Right lobe of liver (tissue), 6 donors: ENCODE measurements around the gene ADGRL2. TPM values are rescaled to one million over a fixed set of nuclear protein-coding genes. Genes with fewer than 3 reads are reported as not detected.
A peak's percentile ranks its signal among the peaks of the same experiment; 100 is the strongest.

Experiments
- ATAC-seq, 4 donors: fragments of 200-7000 bp; cut with Tn5 transposase; one replicate each; pipeline ENCODE4 v1.9.1; 2020; ENCODE audit warnings: mild to moderate bottlenecking in 4 of 4, moderate library complexity in 4 of 4
- DNase-seq, 3 donors: peaks; one replicate each; pipeline ENCODE4 v3.0.0-alpha.2; 2020
- H3K27ac ChIP-seq, 3 donors: fragments of 200-600 bp; one replicate each; pipeline ENCODE4 v1.8.0; 2022
- H3K27me3 ChIP-seq, 2 donors: fragments of 200-600 bp; one replicate each; pipeline ENCODE4 v1.8.0; 2022
- H3K36me3 ChIP-seq, 4 donors: fragments of 200-600 bp; sonication (generic) in 1 of 4; one replicate each; pipeline versions ENCODE4 v1.5.1 to v1.8.0; 2017 to 2022; ENCODE audit warnings: control low read depth in 1 of 4
- H3K4me1 ChIP-seq, 4 donors: fragments of 200-600 bp; sonication (generic) in 1 of 4; one replicate each; pipeline versions ENCODE4 v1.5.1 to v1.8.0; 2017 to 2022; ENCODE audit warnings: control low read depth in 1 of 4
- H3K4me3 ChIP-seq, 3 donors: fragments of 200-600 bp; one replicate each; pipeline ENCODE4 v1.8.0; 2022
- H3K9me3 ChIP-seq, 4 donors: fragments of 200-600 bp; sonication (generic) in 1 of 4; one replicate each; pipeline versions ENCODE4 v1.5.1 to v1.8.0; 2017 to 2022; ENCODE audit warnings: control low read depth in 1 of 4
- POLR2A ChIP-seq: fragments of 450-650 bp; IDR thresholded peaks from one replicate; pipeline ENCODE4 v1.6.1; 2017; ENCODE audit warnings: antibody characterized with exemption, mild to moderate bottlenecking
- WGBS: methylation state at CpG from one replicate; pipeline ENCODE4 v1.1.6; 2018; ENCODE audit warnings: low coverage, low lambda C conversion rate; ENCODE audit not compliant: insufficient coverage; ENCODE audit errors: missing lambda C conversion rate; 5-methylcytosine and 5-hydroxymethylcytosine counted together
- intact Hi-C, 2 donors: fragments of 100-400 bp; cut with DNase I; formaldehyde crosslinking; loops; one replicate each; pipeline versions ENCODE4 v1.11.2 to v1.14.1; 2022
- total RNA-seq, 6 experiments: library from RNA; depleted of rRNA in 2 of 6; stranded (reverse); fragments of >200 nt in 2 of 6; fragmentation: NEBNext Ultra II Directional in 3 of 6; extraction: Animal tissue kit (Norgen Biotek cat#: 25700) in 3 of 6; gene quantifications; one replicate each; pipeline versions ENCODE4 v1.1.0 to v1.2.4, GENCODE V29; 2016 to 2023
- TF ChIP-seq, protein P1 (sequence below), 4 donors: fragments of 200-600 bp in 3 of 4; fragments of 450-650 bp in 1 of 4; IDR thresholded peaks; one replicate each; pipeline versions ENCODE4 v1.5.1 to v1.8.0; 2016 to 2022; ENCODE audit warnings: antibody characterized with exemption in 4 of 4, mild to moderate bottlenecking in 2 of 4
- donor health status: DM: no; HTN: yes; CAD: no.
- donor health status: DM: no; HTN: no; CAD: no.
- donor health status: DM: no; HTN: no; CAD: no.
- donor health status: DM: no; HTN: yes; CAD: no.
- donor health status: DM: no; HTN: yes; CAD: no.

ADGRL2 gene
- total RNA-seq, 6 experiments from 2014 or later = 38.0 to 72.3 (median 51.2) TPM

DNA sequence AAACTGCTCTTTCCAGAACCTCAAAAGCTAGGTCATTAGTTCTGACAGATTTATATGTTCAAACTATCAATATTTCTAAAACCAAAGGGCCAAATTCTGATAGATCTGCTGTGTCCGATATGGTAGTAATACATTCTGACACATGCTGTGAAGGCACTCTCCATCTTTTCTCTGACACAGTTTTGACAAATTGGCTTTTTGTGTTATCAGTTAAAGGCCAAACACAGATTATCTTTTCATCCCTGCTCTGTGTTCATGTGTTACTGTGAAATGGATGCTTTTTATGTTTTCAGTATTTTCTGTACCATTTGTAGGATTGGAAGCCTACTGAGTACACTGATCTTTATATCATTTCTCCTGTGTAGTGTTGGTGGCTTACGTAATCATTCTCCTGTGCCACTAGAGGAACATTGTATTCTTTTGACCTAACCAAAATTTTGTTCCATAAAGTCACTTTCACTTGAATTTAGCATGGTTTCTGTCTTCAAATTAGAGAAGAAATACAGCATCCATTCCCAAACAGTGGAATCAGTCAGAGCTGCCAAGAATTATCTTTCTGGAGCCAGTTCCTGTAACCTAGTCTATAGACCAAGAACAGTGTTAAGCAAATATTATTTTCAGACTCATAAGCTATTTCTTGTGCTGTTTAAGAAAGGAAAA lies 137.2 kb downstream of the ADGRL2 start:
- H3K9me3 ChIP-seq = no peaks in the 10 kb centered on the region
- intact Hi-C loops = no loop called here
- H3K36me3 ChIP-seq = no peaks in the 10 kb centered on the region
- H3K27me3 ChIP-seq = no peaks in the 10 kb centered on the region
- peak in 1 of 4 donors; percentile 30 for ATAC-seq
- no peak overlapping the region for H3K4me3 ChIP-seq
- TF ChIP-seq POLR2A = no peak
- TF ChIP-seq, protein P1, sequence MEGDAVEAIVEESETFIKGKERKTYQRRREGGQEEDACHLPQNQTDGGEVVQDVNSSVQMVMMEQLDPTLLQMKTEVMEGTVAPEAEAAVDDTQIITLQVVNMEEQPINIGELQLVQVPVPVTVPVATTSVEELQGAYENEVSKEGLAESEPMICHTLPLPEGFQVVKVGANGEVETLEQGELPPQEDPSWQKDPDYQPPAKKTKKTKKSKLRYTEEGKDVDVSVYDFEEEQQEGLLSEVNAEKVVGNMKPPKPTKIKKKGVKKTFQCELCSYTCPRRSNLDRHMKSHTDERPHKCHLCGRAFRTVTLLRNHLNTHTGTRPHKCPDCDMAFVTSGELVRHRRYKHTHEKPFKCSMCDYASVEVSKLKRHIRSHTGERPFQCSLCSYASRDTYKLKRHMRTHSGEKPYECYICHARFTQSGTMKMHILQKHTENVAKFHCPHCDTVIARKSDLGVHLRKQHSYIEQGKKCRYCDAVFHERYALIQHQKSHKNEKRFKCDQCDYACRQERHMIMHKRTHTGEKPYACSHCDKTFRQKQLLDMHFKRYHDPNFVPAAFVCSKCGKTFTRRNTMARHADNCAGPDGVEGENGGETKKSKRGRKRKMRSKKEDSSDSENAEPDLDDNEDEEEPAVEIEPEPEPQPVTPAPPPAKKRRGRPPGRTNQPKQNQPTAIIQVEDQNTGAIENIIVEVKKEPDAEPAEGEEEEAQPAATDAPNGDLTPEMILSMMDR (IDR thresholded peaks at IDR 0.05) = no peak
- H3K4me1 ChIP-seq = no peaks in the 10 kb centered on the region
- no peak for DNase-seq
- H3K27ac ChIP-seq = no peak overlapping the region
- WGBS = 85% methylated on average over 2 of the region's 2 CpGs

DNA sequence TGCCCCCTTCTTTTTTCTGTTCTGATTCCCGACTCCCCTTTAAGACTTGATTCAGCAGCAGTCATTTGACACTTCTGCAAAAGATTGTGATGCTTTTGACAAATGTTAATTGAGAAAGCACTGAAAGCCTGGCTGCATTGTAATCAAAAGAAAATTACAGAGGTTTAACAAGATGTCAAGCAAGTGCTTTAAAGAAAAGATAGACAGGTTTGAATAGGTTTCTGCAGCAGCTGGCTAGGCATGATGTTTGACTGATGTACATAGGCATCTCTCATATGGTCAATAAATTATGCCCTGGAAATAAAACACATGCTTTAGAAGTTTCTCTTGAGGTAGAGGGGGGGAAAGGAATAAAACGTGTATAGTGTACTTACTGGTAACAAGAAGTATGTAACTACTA lies 147.8 kb downstream of the ADGRL2 start:
- TF ChIP-seq, protein P1 (IDR thresholded peaks at IDR 0.05) = no peak
- no peak for TF ChIP-seq POLR2A
- intact Hi-C loops = no loop called here
- Histone ChIP-seq H3K36me3 (peaks cover 0 to 10% (median 0%) of the 10 kb centered on the region in 4 donors), H3K27ac (no peak overlapping the region), H3K4me3 (no peak overlapping the region), H3K4me1 (no peaks in the 10 kb centered on the region), H3K27me3 (no peaks in the 10 kb centered on the region), H3K9me3 (no peaks in the 10 kb centered on the region)
- no peak for DNase-seq
- ATAC-seq = no peak
- 65% methylated on average over 2 of the region's 2 CpGs for WGBS

DNA sequence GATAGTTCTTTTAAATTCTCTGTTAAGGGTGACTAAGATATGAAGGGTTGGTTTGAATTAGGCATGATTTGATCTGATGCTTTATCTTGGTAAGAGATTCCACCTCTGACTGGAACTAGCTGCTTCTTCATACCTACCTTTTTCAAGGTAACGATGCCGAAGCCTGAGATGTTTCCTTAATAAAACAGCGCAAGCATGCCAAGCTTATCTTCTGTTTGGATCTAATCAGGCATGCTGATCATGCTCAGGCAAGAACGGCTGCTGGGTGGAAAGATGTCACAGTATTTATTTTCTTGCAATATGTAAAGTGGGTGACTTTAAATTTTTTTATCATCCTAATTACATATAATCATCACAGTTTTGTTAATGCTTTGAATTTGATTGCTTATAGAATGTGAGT lies 148.7 kb downstream of the ADGRL2 start:
- Histone ChIP-seq H3K4me1 (no peaks in the 10 kb centered on the region), H3K9me3 (no peaks in the 10 kb centered on the region), H3K27ac (no peak overlapping the region), H3K4me3 (no peak overlapping the region), H3K27me3 (no peaks in the 10 kb centered on the region), H3K36me3 (peaks cover 0 to 10% (median 0%) of the 10 kb centered on the region in 4 donors)
- WGBS = 74% methylated on average over 4 of the region's 4 CpGs
- ATAC-seq = no peak
- DNase-seq = no peak
- TF ChIP-seq, protein P1 (IDR thresholded peaks at IDR 0.05) = no peak
- no peak for TF ChIP-seq POLR2A
- intact Hi-C loops = no loop called here

DNA sequence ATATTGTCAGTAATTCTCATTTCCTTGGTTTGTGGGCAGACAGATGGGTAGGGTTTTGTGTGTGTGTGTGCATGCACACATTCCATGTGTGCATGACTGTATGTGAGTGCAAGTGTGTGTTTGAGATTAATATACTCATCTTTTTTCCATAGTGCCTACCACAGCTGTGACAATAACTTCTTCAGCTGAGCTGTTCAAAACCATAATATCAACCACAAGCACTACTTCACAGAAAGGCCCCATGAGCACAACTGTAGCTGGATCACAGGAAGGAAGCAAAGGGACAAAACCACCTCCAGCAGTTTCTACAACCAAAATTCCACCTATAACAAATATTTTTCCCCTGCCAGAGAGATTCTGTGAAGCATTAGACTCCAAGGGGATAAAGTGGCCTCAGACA lies 149.3 kb downstream of the ADGRL2 start:
- Histone ChIP-seq H3K27ac (no peak overlapping the region), H3K36me3 (peaks cover 0 to 10% (median 0%) of the 10 kb centered on the region in 4 donors), H3K27me3 (no peaks in the 10 kb centered on the region), H3K4me1 (no peaks in the 10 kb centered on the region), H3K4me3 (no peak overlapping the region), H3K9me3 (no peaks in the 10 kb centered on the region)
- intact Hi-C loops = no loop called here
- ATAC-seq = no peak
- TF ChIP-seq POLR2A = no peak
- TF ChIP-seq, protein P1 (IDR thresholded peaks at IDR 0.05) = no peak
- DNase-seq = no peak
